H9 (cell line): Measurements from ENCODE around the gene DNAJC5. TPM values are rescaled to one million over a fixed set of nuclear protein-coding genes. Genes with fewer than 3 reads are reported as not detected.

Experiments used
- DNase-seq: peaks from one replicate; pipeline ENCODE4 v3.0.0-alpha.2; 2017
- H2AFZ ChIP-seq: one replicate; pipeline ENCODE4 v1.6.1; 2013; ENCODE audit warnings: mild to moderate bottlenecking, low read length, control low read depth, moderate library complexity
- H2AK5ac ChIP-seq: 2 replicates; pipeline ENCODE4 v1.6.1; 2013; ENCODE audit warnings: low read length, control low read depth, mixed read lengths; ENCODE audit not compliant: insufficient read length
- H2BK120ac ChIP-seq: one replicate; pipeline ENCODE4 v1.6.1; 2013; ENCODE audit warnings: low read depth, mild to moderate bottlenecking, low read length, control low read depth, inconsistent platforms; ENCODE audit not compliant: poor library complexity, severe bottlenecking
- H2BK12ac ChIP-seq: 2 replicates; pipeline ENCODE4 v1.6.1; 2013; ENCODE audit warnings: low read length, control low read depth, mixed read lengths, low read depth; ENCODE audit not compliant: insufficient read length
- H2BK15ac ChIP-seq: 2 replicates; pipeline ENCODE4 v1.6.1; 2013; ENCODE audit warnings: low read depth, low read length, control low read depth
- H2BK20ac ChIP-seq: one replicate; pipeline ENCODE4 v1.6.1; 2013; ENCODE audit warnings: low read depth, mild to moderate bottlenecking, low read length, control low read depth, inconsistent platforms; ENCODE audit not compliant: poor library complexity, severe bottlenecking
- H2BK5ac ChIP-seq: 2 replicates; pipeline ENCODE4 v1.6.1; 2013; ENCODE audit warnings: low read length, control low read depth, mixed read lengths; ENCODE audit not compliant: insufficient read length
- H3K14ac ChIP-seq: 2 replicates; pipeline ENCODE4 v1.6.1; 2013; ENCODE audit warnings: low read length, control low read depth; ENCODE audit not compliant: insufficient read depth
- H3K18ac ChIP-seq: 2 replicates; pipeline ENCODE4 v1.6.1; 2013; ENCODE audit warnings: low read depth, mild to moderate bottlenecking, mixed read lengths, low read length, control low read depth; ENCODE audit not compliant: insufficient read length
- H3K23ac ChIP-seq: 2 replicates; pipeline ENCODE4 v1.6.1; 2013; ENCODE audit warnings: low read length, control low read depth, mixed read lengths, low read depth; ENCODE audit not compliant: insufficient read length
- H3K23me2 ChIP-seq: 2 replicates; pipeline ENCODE4 v1.6.1; 2013; ENCODE audit warnings: low read depth, mild to moderate bottlenecking, mixed read lengths, low read length, control low read depth; ENCODE audit not compliant: insufficient read length, poor library complexity, severe bottlenecking
- H3K27ac ChIP-seq: 2 replicates; pipeline ENCODE4 v1.5.1; 2013; ENCODE audit warnings: low read length, control low read depth, mixed read lengths, low read depth; ENCODE audit not compliant: insufficient read length
- H3K27me3 ChIP-seq: 2 replicates; pipeline ENCODE4 v1.6.1; 2013; ENCODE audit warnings: low read length, control low read depth, inconsistent platforms; ENCODE audit not compliant: insufficient read depth
- H3K4ac ChIP-seq: 2 replicates; pipeline ENCODE4 v1.6.1; 2013; ENCODE audit warnings: low read depth, mild to moderate bottlenecking, control low read depth, inconsistent platforms, low read length, moderate library complexity
- H3K4me1 ChIP-seq: 2 replicates; pipeline ENCODE4 v1.6.1; 2013; ENCODE audit warnings: low read length, control low read depth, inconsistent platforms; ENCODE audit not compliant: insufficient read depth
- H3K4me2 ChIP-seq: 2 replicates; pipeline ENCODE4 v1.6.1; 2013; ENCODE audit warnings: low read length, control low read depth, mixed read lengths; ENCODE audit not compliant: insufficient read length, insufficient read depth
- H3K56ac ChIP-seq: 2 replicates; pipeline ENCODE4 v1.6.1; 2013; ENCODE audit warnings: low read depth, mild to moderate bottlenecking, mixed read lengths, low read length, control low read depth; ENCODE audit not compliant: insufficient read length
- H3K79me1 ChIP-seq: 2 replicates; pipeline ENCODE4 v1.6.1; 2013; ENCODE audit warnings: low read depth, mild to moderate bottlenecking, moderate library complexity, low read length, control low read depth, inconsistent platforms; ENCODE audit not compliant: insufficient read depth, poor library complexity, severe bottlenecking
- H3K79me2 ChIP-seq: 2 replicates; pipeline ENCODE4 v1.6.1; 2013; ENCODE audit warnings: low read length, control low read depth, inconsistent platforms; ENCODE audit not compliant: insufficient read depth
- H3K9ac ChIP-seq: 2 replicates; pipeline ENCODE4 v1.6.1; 2013; ENCODE audit warnings: low read length, control low read depth, mixed read lengths; ENCODE audit not compliant: insufficient read length; ENCODE audit errors: extremely low read depth
- H3K9me3 ChIP-seq: one replicate; pipeline ENCODE4 v1.6.1; 2013; ENCODE audit warnings: low read depth, low read length, inconsistent platforms; ENCODE audit not compliant: control insufficient read depth
- H3T11ph ChIP-seq: one replicate; pipeline ENCODE4 v1.6.1; 2013; ENCODE audit warnings: mild to moderate bottlenecking, low read length, control low read depth, inconsistent platforms
- H4K20me1 ChIP-seq: one replicate; pipeline ENCODE4 v1.6.1; 2013; ENCODE audit not compliant: control insufficient read depth, insufficient read length, insufficient read depth
- H4K5ac ChIP-seq: 2 replicates; pipeline ENCODE4 v1.6.1; 2013; ENCODE audit warnings: low read depth, mild to moderate bottlenecking, mixed read lengths, low read length, control low read depth; ENCODE audit not compliant: insufficient read length
- H4K8ac ChIP-seq: replicated peaks from 2 replicates; pipeline ENCODE4 v1.6.1; 2013; ENCODE audit warnings: low read length, control low read depth, mixed read lengths, low read depth; ENCODE audit not compliant: insufficient read length
- H4K91ac ChIP-seq: 2 replicates; pipeline ENCODE4 v1.6.1; 2013; ENCODE audit warnings: low read depth, mild to moderate bottlenecking, moderate library complexity, mixed read lengths, low read length, control low read depth; ENCODE audit not compliant: insufficient read length
- H3K27ac Mint-ChIP-seq, 3 experiments: 2 replicates in 2 of 3; 3 replicates in 1 of 3; pipeline ENCODE4 v1.8.0; 2020 to 2021; ENCODE audit warnings: mixed read lengths in 3 of 3, mild to moderate bottlenecking in 1 of 3, moderate library complexity in 1 of 3
- H3K27me3 Mint-ChIP-seq: 2 replicates; pipeline ENCODE4 v1.8.0; 2021; ENCODE audit warnings: low read depth, mild to moderate bottlenecking, moderate library complexity, mixed read lengths
- H3K36me3 Mint-ChIP-seq, 3 experiments: 2 replicates in 2 of 3; 3 replicates in 1 of 3; pipeline ENCODE4 v1.8.0; 2020 to 2021; ENCODE audit warnings: low read depth in 3 of 3, mixed read lengths in 3 of 3; ENCODE audit not compliant: insufficient read depth in 1 of 3
- H3K4me1 Mint-ChIP-seq, 2 experiments: 2 replicates each; pipeline ENCODE4 v1.8.0; 2020; ENCODE audit warnings: mixed read lengths in 2 of 2
- H3K4me3 Mint-ChIP-seq, 2 experiments: 2 replicates in 1 of 2; 3 replicates in 1 of 2; pipeline ENCODE4 v1.8.0; 2020 to 2021; ENCODE audit warnings: mild to moderate bottlenecking in 2 of 2, mixed read lengths in 2 of 2, moderate library complexity in 1 of 2
- H3K9me3 Mint-ChIP-seq, 2 experiments: 2 replicates in 1 of 2; 3 replicates in 1 of 2; pipeline ENCODE4 v1.8.0; 2020; ENCODE audit warnings: mild to moderate bottlenecking in 2 of 2, mixed read lengths in 2 of 2, moderate library complexity in 1 of 2
- WGBS: extraction: QIAGEN DNeasy Blood & Tissue Kit; methylation state at CpG from one replicate; pipeline ENCODE4 v1.1.7; 2013; ENCODE audit warnings: missing lambda C conversion rate, low lambda C conversion rate, mixed read lengths; ENCODE audit not compliant: insufficient read length; ENCODE audit errors: extremely low coverage; 5-methylcytosine and 5-hydroxymethylcytosine counted together
- total RNA-seq: library from RNA; stranded (reverse); gene quantifications from 2 replicates; pipeline ENCODE4 v1.2.1, GENCODE V29; 2021
- TF ChIP-seq, protein P1 (sequence below): fragments of 200-600 bp; sonication (generic); conservative IDR thresholded peaks from 3 replicates; pipeline ENCODE4 v1.8.0; 2021; ENCODE audit warnings: antibody characterized with exemption, mild to moderate bottlenecking

The DNAJC5 gene
- total RNA-seq, 1 experiment from 2014 or later: 43.0 TPM

DNA sequence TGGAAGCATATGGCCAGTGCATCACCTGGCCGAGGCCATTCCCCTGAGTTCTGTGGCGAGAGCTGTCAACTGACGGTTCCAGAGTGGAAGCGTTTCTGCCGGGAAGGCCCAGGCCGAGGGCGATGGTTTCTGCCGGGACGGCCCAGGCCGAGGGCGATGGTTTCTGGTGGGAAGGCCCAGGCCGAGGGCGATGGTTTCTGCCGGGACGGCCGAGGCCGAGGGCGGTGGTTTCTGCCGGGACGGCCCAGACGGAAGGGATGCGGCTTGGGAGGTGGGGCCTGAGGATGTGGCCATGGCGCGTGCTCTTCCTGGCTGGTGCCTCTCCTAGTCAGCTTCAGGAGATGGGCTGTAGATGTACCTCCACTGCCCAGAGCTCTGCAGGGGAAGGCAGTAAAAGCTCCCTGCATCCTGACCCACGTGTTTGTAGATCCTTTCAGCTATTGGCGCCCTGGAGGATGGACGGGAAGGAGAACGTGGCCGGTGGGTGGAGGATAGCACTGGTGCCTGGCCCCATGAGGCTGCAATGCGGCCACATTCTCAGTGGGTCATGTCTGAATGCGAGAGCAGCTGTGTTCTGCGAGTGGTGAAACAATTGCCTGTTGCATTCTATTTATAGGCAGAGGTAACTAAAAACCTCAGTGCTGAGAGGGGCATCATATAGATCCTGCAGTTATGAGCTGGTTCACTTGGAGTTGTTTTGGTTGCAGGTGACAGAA, 17.0 kb upstream of the DNAJC5 start:
- no peak overlapping the region for H3K27ac Mint-ChIP-seq
- no peaks in the 10 kb centered on the region for H3K4me1 Mint-ChIP-seq
- H2AFZ ChIP-seq: no peak overlapping the region
- no peak overlapping the region for H3K56ac ChIP-seq
- H3K14ac ChIP-seq: no peak overlapping the region
- H3K4me2 ChIP-seq: no peak overlapping the region
- no peak overlapping the region for H4K91ac ChIP-seq
- no peak overlapping the region for H3K23ac ChIP-seq
- TF ChIP-seq, protein P1, sequence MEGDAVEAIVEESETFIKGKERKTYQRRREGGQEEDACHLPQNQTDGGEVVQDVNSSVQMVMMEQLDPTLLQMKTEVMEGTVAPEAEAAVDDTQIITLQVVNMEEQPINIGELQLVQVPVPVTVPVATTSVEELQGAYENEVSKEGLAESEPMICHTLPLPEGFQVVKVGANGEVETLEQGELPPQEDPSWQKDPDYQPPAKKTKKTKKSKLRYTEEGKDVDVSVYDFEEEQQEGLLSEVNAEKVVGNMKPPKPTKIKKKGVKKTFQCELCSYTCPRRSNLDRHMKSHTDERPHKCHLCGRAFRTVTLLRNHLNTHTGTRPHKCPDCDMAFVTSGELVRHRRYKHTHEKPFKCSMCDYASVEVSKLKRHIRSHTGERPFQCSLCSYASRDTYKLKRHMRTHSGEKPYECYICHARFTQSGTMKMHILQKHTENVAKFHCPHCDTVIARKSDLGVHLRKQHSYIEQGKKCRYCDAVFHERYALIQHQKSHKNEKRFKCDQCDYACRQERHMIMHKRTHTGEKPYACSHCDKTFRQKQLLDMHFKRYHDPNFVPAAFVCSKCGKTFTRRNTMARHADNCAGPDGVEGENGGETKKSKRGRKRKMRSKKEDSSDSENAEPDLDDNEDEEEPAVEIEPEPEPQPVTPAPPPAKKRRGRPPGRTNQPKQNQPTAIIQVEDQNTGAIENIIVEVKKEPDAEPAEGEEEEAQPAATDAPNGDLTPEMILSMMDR: no peak
- H3K9ac ChIP-seq: no peak overlapping the region
- H2AK5ac ChIP-seq: no peak overlapping the region
- H3K4me1 ChIP-seq: no peaks in the 10 kb centered on the region
- H3T11ph ChIP-seq: no peak overlapping the region
- H2BK120ac ChIP-seq: no peak overlapping the region
- H3K4me3 Mint-ChIP-seq: no peak overlapping the region
- no peak overlapping the region for H2BK20ac ChIP-seq
- no peaks in the 10 kb centered on the region for H3K9me3 Mint-ChIP-seq
- no CpG with 5 or more reads among the region's 32 CpGs for WGBS
- H3K79me2 ChIP-seq: no peaks in the 10 kb centered on the region
- H2BK15ac ChIP-seq: no peak overlapping the region
- H4K5ac ChIP-seq: no peak overlapping the region
- H4K20me1 ChIP-seq: no peaks in the 10 kb centered on the region
- H4K8ac ChIP-seq: no peak overlapping the region
- no peaks in the 10 kb centered on the region for H3K9me3 ChIP-seq
- no peaks in the 10 kb centered on the region for H3K27me3 Mint-ChIP-seq
- H3K23me2 ChIP-seq: no peaks in the 10 kb centered on the region
- no peak overlapping the region for H3K18ac ChIP-seq
- no peak for DNase-seq
- H3K79me1 ChIP-seq: peaks cover 4% of the 10 kb centered on the region
- H3K36me3 Mint-ChIP-seq: peaks cover 28 to 64% (median 60%) of the 10 kb centered on the region in 3 experiments; a peak in 6 of 7 replicates
- no peaks in the 10 kb centered on the region for H3K27me3 ChIP-seq
- no peak overlapping the region for H2BK12ac ChIP-seq
- H3K27ac ChIP-seq: no peak overlapping the region
- H3K4ac ChIP-seq: no peak overlapping the region
- H2BK5ac ChIP-seq: no peak overlapping the region
